Thyroid gland (tissue), 4 donors: ENCODE results near the gene E2F8. TPM values are rescaled to one million over a fixed set of nuclear protein-coding genes. Genes with fewer than 3 reads are reported as not detected.

ENCODE experiments used
- DNase-seq, 2 donors: peaks; one replicate each; pipeline ENCODE4 v3.0.0-alpha.2; 2019
- H3K27ac ChIP-seq, 3 donors: fragments of 200-600 bp; sonication (generic); 1 replicate in 2 of 3; 2 replicates in 1 of 3; pipeline ENCODE4 v1.5.1; 2016 to 2019; ENCODE audit warnings: mild to moderate bottlenecking in 1 of 3, moderate library complexity in 1 of 3
- H3K27me3 ChIP-seq: fragments of 200-600 bp; sonication (generic); one replicate; pipeline ENCODE4 v1.5.1; 2019
- H3K36me3 ChIP-seq, 2 donors: fragments of 200-600 bp; sonication (generic); one replicate each; pipeline ENCODE4 v1.5.1; 2016 to 2019
- H3K4me1 ChIP-seq, 2 donors: fragments of 200-600 bp; sonication (generic); one replicate each; pipeline ENCODE4 v1.5.1; 2017 to 2019
- H3K4me3 ChIP-seq, 3 donors: fragments of 200-600 bp; sonication (generic); replicated peaks in 1 of 3; 1 replicate in 2 of 3; 2 replicates in 1 of 3; pipeline ENCODE4 v1.5.1; 2016; ENCODE audit warnings: mild to moderate bottlenecking in 1 of 3
- H3K9me3 ChIP-seq: fragments of 200-600 bp; sonication (generic); one replicate; pipeline ENCODE4 v1.5.1; 2017
- POLR2A ChIP-seq, 2 donors: fragments of 450-650 bp; IDR thresholded peaks; one replicate each; pipeline ENCODE4 v1.6.1; 2017; ENCODE audit warnings: antibody characterized with exemption in 2 of 2, mild to moderate bottlenecking in 2 of 2, moderate library complexity in 1 of 2
- WGBS, 2 donors: methylation state at CpG; one replicate each; pipeline ENCODE4 v1.1.5; 2017; 5-methylcytosine and 5-hydroxymethylcytosine counted together
- intact Hi-C: fragments of 100-400 bp; cut with DNase I; formaldehyde crosslinking; loops from one replicate; pipeline ENCODE4 v1.15.1; 2023
- total RNA-seq, 4 donors: library from RNA; depleted of rRNA; stranded (reverse); fragments of >200 nt; gene quantifications; one replicate each; pipeline ENCODE4 v1.2.3, GENCODE V29; 2016
- TF ChIP-seq, protein P1 (sequence below), 6 experiments: fragments of 200-600 bp in 3 of 6; fragments of 450-650 bp in 3 of 6; sonication (generic) in 3 of 6; IDR thresholded peaks; one replicate each; pipeline ENCODE4 v1.5.1; 2016 to 2019; ENCODE audit warnings: antibody characterized with exemption in 6 of 6, mild to moderate bottlenecking in 2 of 6, inconsistent platforms in 1 of 6, moderate library complexity in 1 of 6

Gene E2F8
- total RNA-seq, 4 donors from 2014 or later, result not detected

DNA sequence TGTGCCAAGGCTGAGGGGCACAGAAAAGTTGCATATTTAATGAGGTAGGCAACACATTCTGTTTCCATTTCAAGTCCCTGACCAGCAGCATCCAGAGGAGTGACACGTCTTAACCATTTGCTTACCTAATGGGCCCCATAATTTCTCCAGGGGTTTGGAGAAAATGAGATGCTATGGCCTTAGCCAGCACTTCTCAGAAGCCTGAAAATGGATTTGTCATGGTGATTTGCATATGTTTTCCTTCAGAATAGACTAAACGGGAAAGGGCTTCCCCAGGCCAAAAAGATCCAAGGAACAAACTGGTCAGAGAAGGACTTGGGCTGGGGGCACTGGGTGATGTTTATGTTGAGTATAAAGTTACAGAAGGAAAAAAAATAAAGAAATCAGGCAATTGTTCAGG is 55.7 kb downstream of the E2F8 start:
- intact Hi-C loops, result no loop called here
- H3K27me3 ChIP-seq, result no peaks in the 10 kb centered on the region
- H3K4me1 ChIP-seq, result no peaks in the 10 kb centered on the region
- H3K27ac ChIP-seq, result no peak overlapping the region
- no peak overlapping the region for H3K4me3 ChIP-seq
- 77 to 79% methylated on average over 2 of the region's 2 CpGs for WGBS, 2 donors
- no peak for TF ChIP-seq POLR2A (IDR thresholded peaks at IDR 0.05)
- TF ChIP-seq, protein P1, sequence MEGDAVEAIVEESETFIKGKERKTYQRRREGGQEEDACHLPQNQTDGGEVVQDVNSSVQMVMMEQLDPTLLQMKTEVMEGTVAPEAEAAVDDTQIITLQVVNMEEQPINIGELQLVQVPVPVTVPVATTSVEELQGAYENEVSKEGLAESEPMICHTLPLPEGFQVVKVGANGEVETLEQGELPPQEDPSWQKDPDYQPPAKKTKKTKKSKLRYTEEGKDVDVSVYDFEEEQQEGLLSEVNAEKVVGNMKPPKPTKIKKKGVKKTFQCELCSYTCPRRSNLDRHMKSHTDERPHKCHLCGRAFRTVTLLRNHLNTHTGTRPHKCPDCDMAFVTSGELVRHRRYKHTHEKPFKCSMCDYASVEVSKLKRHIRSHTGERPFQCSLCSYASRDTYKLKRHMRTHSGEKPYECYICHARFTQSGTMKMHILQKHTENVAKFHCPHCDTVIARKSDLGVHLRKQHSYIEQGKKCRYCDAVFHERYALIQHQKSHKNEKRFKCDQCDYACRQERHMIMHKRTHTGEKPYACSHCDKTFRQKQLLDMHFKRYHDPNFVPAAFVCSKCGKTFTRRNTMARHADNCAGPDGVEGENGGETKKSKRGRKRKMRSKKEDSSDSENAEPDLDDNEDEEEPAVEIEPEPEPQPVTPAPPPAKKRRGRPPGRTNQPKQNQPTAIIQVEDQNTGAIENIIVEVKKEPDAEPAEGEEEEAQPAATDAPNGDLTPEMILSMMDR (IDR thresholded peaks at IDR 0.05), result no peak
- DNase-seq, result no peak
- H3K9me3 ChIP-seq, result no peaks in the 10 kb centered on the region
- no peaks in the 10 kb centered on the region for H3K36me3 ChIP-seq

DNA sequence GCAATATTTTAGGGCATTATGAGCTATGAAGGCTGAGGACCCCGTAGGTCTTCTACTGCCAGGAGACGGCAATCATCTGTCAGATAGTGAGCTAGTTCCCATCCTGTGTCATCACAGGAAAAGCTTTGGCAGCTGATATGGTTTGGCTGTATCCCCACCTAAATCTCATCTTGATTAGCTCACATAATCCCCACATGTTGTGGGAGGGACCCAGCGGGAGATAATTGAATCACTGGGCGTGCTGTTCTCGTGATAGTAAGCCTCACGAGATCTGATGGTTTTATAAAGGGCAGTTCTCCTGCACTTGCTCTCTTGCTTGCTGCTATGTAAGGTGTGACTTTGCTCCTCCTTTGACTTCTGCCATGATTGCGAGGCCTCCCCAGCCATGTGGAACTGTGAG is 57.1 kb downstream of the E2F8 start:
- no peaks in the 10 kb centered on the region for H3K9me3 ChIP-seq
- no peak overlapping the region for H3K27ac ChIP-seq
- H3K4me1 ChIP-seq, result no peaks in the 10 kb centered on the region
- H3K4me3 ChIP-seq, result no peak overlapping the region
- intact Hi-C loops, result no loop called here
- H3K27me3 ChIP-seq, result no peaks in the 10 kb centered on the region
- TF ChIP-seq POLR2A (IDR thresholded peaks at IDR 0.05), result no peak
- TF ChIP-seq, protein P1 (IDR thresholded peaks at IDR 0.05), result no peak
- WGBS, 2 donors, result 88 to 89% methylated on average over 7 of the region's 7 CpGs
- no peaks in the 10 kb centered on the region for H3K36me3 ChIP-seq
- no peak for DNase-seq

DNA sequence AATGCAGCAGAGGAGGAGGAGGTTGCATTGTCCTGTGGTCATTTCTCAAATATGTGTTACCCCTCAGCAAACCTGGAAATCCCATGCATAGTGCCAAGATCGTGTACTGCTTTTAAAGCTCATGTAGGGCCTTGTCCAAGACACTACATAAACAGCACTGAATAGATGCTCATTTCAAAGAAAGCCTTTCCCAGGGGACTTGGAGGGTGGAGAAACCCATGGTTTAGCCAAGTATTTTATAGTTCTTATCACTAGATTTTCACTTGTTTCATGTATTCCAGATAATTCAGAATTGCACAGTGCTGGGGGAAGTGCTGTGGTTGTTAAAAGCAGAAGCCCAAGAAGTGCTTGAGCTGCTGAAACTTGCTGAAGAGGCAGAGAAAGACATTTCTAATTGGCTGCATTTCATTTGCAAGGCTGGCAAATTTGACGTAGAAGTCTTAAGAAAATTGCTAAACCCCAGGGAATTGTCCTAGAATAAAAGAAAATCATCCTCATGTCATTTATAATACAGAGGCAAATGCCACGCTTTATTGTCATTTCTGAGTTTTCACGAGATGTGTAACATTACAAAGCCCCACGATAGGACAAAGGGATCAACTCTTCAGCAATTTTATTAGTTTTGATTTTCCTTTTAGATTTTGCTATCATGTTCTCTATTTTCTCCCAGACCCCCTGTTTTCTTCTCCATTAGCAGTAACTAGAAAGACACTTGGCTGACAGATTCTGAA is 59.0 kb downstream of the E2F8 start:
- no peaks in the 10 kb centered on the region for H3K9me3 ChIP-seq
- DNase-seq, result no peak
- TF ChIP-seq, protein P1 (IDR thresholded peaks at IDR 0.05), result no peak
- no peak for TF ChIP-seq POLR2A (IDR thresholded peaks at IDR 0.05)
- no peaks in the 10 kb centered on the region for H3K4me1 ChIP-seq
- WGBS, 2 donors, result 74 to 81% methylated on average over 5 of the region's 5 CpGs
- intact Hi-C loops, result no loop called here
- H3K36me3 ChIP-seq, result no peaks in the 10 kb centered on the region
- no peaks in the 10 kb centered on the region for H3K27me3 ChIP-seq
- H3K4me3 ChIP-seq, result no peak overlapping the region
- no peak overlapping the region for H3K27ac ChIP-seq

DNA sequence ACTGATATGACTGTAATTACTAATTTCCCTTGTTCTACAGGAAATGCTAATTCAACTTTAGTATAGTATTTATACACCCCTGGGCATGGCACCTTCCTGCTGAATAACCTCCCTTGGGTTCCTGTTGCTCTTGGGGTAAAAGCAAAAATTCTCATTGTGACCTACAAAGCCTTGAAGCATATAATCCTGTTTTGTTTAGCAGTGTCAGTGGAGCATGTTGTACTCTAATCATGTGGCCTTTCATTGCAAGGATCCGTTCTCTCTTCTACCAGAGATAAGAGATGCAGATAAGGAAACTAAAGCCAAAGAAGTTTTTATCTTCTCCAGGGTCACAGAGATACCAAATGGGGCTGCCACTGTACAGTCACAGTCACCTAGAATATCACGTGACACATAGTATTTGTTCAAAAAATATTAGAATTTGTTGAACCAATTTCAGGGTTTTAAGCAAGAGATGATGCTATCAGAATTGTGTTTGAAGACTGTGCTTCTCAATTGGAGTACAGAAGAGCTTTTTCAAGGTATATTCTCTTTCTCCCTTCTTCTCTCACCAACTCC is 64.0 kb downstream of the E2F8 start:
- H3K36me3 ChIP-seq, result peaks cover 6% of the 10 kb centered on the region in 2 donors
- 82 to 86% methylated on average over 2 of the region's 2 CpGs for WGBS, 2 donors
- no peak for DNase-seq
- H3K4me3 ChIP-seq, result no peak overlapping the region
- TF ChIP-seq, protein P1 (IDR thresholded peaks at IDR 0.05), result no peak
- TF ChIP-seq POLR2A (IDR thresholded peaks at IDR 0.05), result no peak
- H3K27me3 ChIP-seq, result no peaks in the 10 kb centered on the region
- no peaks in the 10 kb centered on the region for H3K4me1 ChIP-seq
- H3K27ac ChIP-seq, result no peak overlapping the region
- intact Hi-C loops, result no loop called here
- H3K9me3 ChIP-seq, result no peaks in the 10 kb centered on the region

Other genes starting within 250 kb of the E2F8 start
- gene MRGPRX2, start 180.2 kb downstream of the E2F8 start, total RNA-seq, result not detected
- gene ZDHHC13, start 123.8 kb downstream of the E2F8 start, total RNA-seq, result 10 to 100 TPM; 19.5 to 26.9 (median 24.7) TPM
- gene CSRP3, start 39.0 kb downstream of the E2F8 start, total RNA-seq, result not detected